ENCODE results near the gene GARRE1.
A peak's percentile ranks its signal among the peaks of the same experiment; 100 is the strongest.
"Not testable (repeated sequence)": the region's sequence is repeated elsewhere in the genome, so short reads cannot be mapped to it uniquely, and the experiment has no call there.

The GARRE1 gene

DNA sequence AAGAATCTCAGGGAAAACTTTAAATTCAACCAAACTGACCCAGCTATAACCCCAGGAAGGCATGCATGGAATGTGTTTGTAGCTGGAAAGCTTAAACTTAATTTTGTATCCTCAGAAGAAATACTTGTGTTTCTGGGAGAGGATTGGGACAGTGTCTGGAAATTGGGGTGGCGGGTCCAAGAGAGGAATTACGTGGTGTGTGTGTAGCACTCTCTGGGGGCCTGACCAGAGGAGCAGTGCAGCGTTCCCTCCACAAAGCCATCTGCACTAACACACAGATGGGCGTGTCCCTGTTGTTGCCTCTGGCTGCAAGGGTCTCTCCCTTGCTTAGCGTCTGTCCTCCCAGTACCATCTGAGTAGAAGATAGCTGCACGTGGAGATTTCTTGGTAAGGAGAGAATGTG, 6.4 kb downstream of the GARRE1 start:
- peak; percentile 22 for DNase-seq (ENCODE audit: low spot score)

- DNase-seq (ENCODE audit: low spot score): no peak
Observed at GRCh38 chr19:34261334-34262109, 7.2 kb downstream of the GARRE1 start.

DNA sequence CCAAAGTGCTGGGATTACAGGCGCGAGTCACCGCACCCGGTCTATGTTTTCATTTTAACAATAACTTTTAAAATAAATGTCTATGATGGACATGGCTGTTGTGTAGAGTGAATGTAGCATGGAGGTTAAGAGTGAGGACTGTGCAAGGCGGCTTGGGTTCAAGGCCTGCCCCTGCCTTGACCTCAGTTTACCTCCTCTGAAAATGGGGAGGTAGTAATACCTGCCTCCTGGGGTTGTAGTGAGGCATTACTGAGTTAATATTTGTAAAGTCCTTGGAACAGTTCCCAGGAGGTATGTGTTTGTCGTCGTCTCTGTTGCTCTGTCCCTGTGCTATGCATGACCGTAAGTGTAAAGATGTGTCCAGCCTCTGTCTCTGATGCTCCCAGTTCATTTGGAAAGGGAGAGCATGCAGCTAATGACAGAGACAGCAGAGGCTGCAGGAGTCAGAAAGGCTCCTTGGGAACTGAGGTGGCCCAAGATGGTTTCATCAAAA, 9.4 kb downstream of the GARRE1 start:
- no peak for DNase-seq (ENCODE audit: low spot score)

GRCh38 chr19:34265221-34265650, 10.9 kb downstream of the GARRE1 start:
- DNase-seq (ENCODE audit: low spot score): no peak

- no peak for DNase-seq (ENCODE audit: low spot score)
Observed at GRCh38 chr19:34269081-34269480, 14.7 kb downstream of the GARRE1 start.

- no peak for DNase-seq (ENCODE audit: low spot score)
Observed at GRCh38 chr19:34269489-34269888, 15.1 kb downstream of the GARRE1 start.

GRCh38 chr19:34269968-34270621, 15.7 kb downstream of the GARRE1 start:
- DNase-seq (ENCODE audit: low spot score): peak; percentile 43

- no peak for DNase-seq (ENCODE audit: low spot score)
Observed at GRCh38 chr19:34273121-34273520, 18.8 kb downstream of the GARRE1 start.

GRCh38 chr19:34274284-34274826, 20.0 kb downstream of the GARRE1 start:
- peak; percentile 31 for DNase-seq (ENCODE audit: low spot score)

GRCh38 chr19:34274827-34275625, 20.7 kb downstream of the GARRE1 start:
- DNase-seq (ENCODE audit: low spot score): peak; percentile 90

- DNase-seq (ENCODE audit: low spot score): no peak
Observed at GRCh38 chr19:34275705-34276104, 21.4 kb downstream of the GARRE1 start.

DNA sequence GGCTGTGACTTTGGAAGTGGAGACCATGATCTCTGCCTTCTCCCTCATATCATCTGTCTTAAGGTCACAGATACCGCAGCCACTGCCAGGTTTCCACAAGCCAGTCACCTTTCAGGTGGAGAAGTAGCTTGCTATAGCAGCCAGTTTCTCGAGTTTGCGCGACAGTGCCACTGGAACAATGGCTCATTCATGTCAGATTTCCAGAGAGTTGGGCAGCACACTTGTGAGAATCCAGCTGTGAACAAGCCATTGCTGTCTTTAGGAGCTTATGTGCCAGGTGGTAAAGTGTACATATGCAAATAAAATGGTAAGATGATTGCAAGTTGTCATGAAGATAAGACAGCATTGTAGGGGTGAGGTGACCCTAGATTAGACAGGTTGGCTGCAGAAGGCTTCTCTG, 22.3 kb downstream of the GARRE1 start:
- no peak for DNase-seq (ENCODE audit: low spot score)

DNA sequence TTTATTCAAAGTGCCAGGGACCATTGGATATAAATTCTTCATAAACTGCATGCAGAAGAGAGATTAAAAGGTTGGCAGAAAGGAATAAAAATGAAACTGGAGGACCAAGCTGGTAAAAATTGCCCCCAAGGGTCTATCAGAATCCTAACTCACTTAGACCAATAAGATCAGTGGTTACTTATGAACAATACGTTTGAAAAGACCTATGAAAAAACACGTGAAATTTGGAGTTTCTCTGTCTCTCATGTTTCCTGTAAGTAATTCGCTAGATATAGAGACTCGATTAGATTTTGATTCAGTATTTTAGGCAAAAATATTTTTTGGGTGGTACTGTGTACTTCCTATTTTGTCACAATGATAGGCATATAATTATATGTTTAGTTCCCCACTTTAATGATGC, 22.9 kb downstream of the GARRE1 start:
- DNase-seq (ENCODE audit: low spot score): no peak

- DNase-seq (ENCODE audit: low spot score): no peak
Observed at GRCh38 chr19:34278783-34279182, 24.4 kb downstream of the GARRE1 start.

GRCh38 chr19:34281444-34281843, 27.1 kb downstream of the GARRE1 start:
- DNase-seq (ENCODE audit: low spot score): not testable (repeated sequence)

DNA sequence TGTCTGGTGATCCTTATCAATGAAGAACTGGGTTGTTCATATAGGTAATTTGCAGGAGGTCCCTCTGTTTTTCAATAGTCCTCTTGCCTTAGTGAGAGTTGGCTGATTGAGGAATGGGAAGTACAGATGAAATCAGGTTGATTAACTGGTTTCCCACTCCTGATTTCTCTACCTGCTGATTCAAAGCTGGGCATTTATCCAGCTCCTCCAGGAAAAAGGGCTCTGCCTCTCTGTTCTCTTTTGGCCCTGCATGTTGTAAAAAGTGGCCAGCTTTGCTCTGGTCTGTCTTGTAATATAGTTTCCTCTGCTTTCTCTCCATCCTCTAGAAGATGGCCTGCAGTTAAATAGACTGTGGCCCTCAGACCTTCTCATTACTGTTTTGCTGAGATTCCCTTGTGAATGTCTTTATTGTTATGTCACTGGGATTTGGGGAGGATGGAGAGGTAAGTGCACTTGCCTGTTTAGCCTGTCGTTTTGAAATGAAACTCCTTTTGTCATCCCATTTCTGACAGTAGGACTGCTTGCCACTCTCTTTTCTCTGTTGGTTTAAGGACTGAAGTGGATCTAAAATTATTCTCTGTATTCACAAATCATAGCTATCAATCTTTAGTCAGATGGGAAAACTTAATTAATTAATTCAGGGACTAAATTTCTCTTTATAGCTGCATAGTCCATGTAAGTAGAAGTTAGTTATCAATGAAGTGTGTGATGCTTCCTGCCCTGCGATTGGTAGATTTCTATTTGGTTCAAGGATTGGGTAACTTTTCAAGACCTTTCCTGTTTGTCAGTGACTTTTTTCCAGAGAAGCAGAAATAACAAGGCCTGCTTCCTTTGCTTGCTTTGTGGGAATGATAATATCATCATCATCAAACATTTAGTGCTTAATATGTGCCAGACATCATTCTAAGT, 28.5 kb downstream of the GARRE1 start:
- DNase-seq (ENCODE audit: low spot score): no peak

- no peak for DNase-seq (ENCODE audit: low spot score)
Observed at GRCh38 chr19:34284505-34284904, 30.2 kb downstream of the GARRE1 start.

GRCh38 chr19:34287662-34288140, 33.3 kb downstream of the GARRE1 start:
- no peak for DNase-seq (ENCODE audit: low spot score)

DNA sequence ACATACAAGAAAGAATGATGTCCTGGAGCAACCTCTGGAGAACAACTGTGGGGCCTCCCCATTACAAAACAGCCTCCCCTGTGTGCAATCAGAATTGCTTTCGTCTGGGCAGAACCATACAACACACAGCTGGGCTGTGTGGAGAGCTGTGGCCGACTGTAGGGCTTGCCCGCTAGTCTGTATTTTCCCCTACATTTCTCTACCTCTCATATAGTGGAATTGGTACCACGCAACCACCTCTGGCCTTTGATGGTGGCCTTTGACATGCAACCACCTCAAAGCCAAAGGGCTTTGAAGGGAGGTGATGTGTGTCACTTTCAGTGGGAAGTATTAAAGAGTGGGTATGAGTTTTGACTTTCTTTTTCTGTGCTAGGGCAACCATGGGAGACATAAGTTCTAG, 34.0 kb downstream of the GARRE1 start:
- DNase-seq (ENCODE audit: low spot score): no peak

DNA sequence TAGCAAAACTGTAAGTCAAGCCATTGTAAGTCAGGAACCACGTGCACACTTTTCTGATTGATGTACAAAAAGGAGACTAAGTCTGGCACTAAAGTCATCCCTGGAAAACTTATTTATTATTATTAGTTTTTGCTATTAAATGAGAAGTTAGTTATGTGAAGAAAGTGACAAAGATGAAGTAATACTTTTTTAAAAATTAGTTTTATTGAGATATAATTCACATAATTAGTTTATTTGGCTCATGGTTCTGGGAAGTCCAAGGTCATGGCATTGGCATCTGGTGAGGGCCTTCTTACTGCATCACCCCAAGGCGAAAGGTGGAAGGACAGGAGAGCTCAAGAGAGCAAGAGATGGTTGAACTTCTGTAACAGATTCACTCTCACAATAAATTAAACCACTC, 36.9 kb downstream of the GARRE1 start:
- no peak for DNase-seq (ENCODE audit: low spot score)

- no peak for DNase-seq (ENCODE audit: low spot score)
Observed at GRCh38 chr19:34295103-34295502, 40.7 kb downstream of the GARRE1 start.
